CD4-positive, alpha-beta T cell (primary cell): Measurements from ENCODE around the gene TCF12. TPM values are rescaled to one million over a fixed set of nuclear protein-coding genes. Genes with fewer than 3 reads are reported as not detected.

Experiments
- ATAC-seq: fragments of 200-7000 bp; cut with Tn5 transposase; one replicate; pipeline ENCODE4 v1.10.0; 2022; ENCODE audit warnings: mild to moderate bottlenecking; ENCODE audit not compliant: poor library complexity
- CTCF ChIA-PET: fragments of 350-600 bp; sonication (Branson Sonifier 250); formaldehyde crosslinking; loops from one replicate; lab custom pipeline; 2021; ENCODE audit warnings: antibody characterized with exemption, inconsistent platforms; lab: Charles Lee
- POLR2A ChIA-PET: fragments of 350-600 bp; sonication (Branson Sonifier 250); formaldehyde crosslinking; loops from one replicate; lab custom pipeline; 2021; ENCODE audit warnings: antibody characterized with exemption, inconsistent platforms; lab: Charles Lee
- DNase-seq, 14 experiments: peaks; one replicate each; pipeline ENCODE4 v3.0.0-alpha.2; 2013 to 2020; ENCODE audit warnings: mixed read lengths in 2 of 14
- H3K27ac ChIP-seq, 2 donors: one replicate each; pipeline versions ENCODE4 v1.5.1 to v1.7.0; 2013; ENCODE audit warnings: low read length in 2 of 2, low read depth in 1 of 2, mild to moderate bottlenecking in 1 of 2
- H3K27me3 ChIP-seq, 2 experiments: 1 replicate in 1 of 2; 2 replicates in 1 of 2; pipeline versions ENCODE4 v1.6.1 to v1.7.0; 2013; ENCODE audit warnings: low read length in 2 of 2, control low read depth in 1 of 2, mild to moderate bottlenecking in 1 of 2, moderate library complexity in 1 of 2; ENCODE audit not compliant: insufficient read depth in 2 of 2, control insufficient read depth in 1 of 2
- H3K36me3 ChIP-seq: one replicate; pipeline ENCODE4 v1.6.1; 2013; ENCODE audit warnings: low read length, control low read depth; ENCODE audit not compliant: insufficient read depth
- H3K4me1 ChIP-seq: one replicate; pipeline ENCODE4 v1.6.1; 2013; ENCODE audit warnings: low read length, control low read depth; ENCODE audit not compliant: insufficient read depth
- H3K4me3 ChIP-seq: one replicate; pipeline ENCODE4 v1.5.1; 2013; ENCODE audit warnings: mild to moderate bottlenecking, low read length, moderate library complexity
- H3K9me3 ChIP-seq, 2 experiments: 1 replicate in 1 of 2; 2 replicates in 1 of 2; pipeline versions ENCODE4 v1.6.1 to v1.7.0; 2013; ENCODE audit warnings: low read length in 2 of 2, mild to moderate bottlenecking in 2 of 2, control low read depth in 1 of 2, moderate library complexity in 1 of 2; ENCODE audit not compliant: control insufficient read depth in 1 of 2, insufficient read depth in 1 of 2
- H3K27ac Mint-ChIP-seq: one replicate; pipeline ENCODE4 v1.8.0; 2020; ENCODE audit warnings: mixed read lengths
- H3K27me3 Mint-ChIP-seq: one replicate; pipeline ENCODE4 v1.8.0; 2021; ENCODE audit warnings: mixed read lengths
- H3K36me3 Mint-ChIP-seq: one replicate; pipeline ENCODE4 v1.8.0; 2021; ENCODE audit warnings: low read depth, mixed read lengths
- H3K4me1 Mint-ChIP-seq: one replicate; pipeline ENCODE4 v1.8.0; 2021; ENCODE audit warnings: low read depth, mixed read lengths
- H3K4me3 Mint-ChIP-seq: one replicate; pipeline ENCODE4 v1.8.0; 2020; ENCODE audit warnings: mild to moderate bottlenecking, mixed read lengths
- H3K9me3 Mint-ChIP-seq: one replicate; pipeline ENCODE4 v1.8.0; 2020; ENCODE audit warnings: mixed read lengths
- intact Hi-C, 2 experiments: fragments of 100-400 bp; cut with DNase I in 1 of 2; cut with micrococcal nuclease in 1 of 2; formaldehyde crosslinking; loops; one replicate each; pipeline versions ENCODE4 v1.15.1 to v1.9.0; 2023 to 2025; cut with DNase I, micrococcal nuclease
- total RNA-seq, 174 experiments: library from RNA in 2 of 174; stranded (reverse) in 2 of 174; gene quantifications; one replicate each; pipeline ENCODE4 v1.2.3 and lab custom pipeline; 2021 to 2026
- TF ChIP-seq, protein P1 (sequence below): fragments of 200-600 bp; IDR thresholded peaks from one replicate; pipeline ENCODE4 v1.8.0; 2022; ENCODE audit warnings: antibody characterized with exemption, mild to moderate bottlenecking

Gene TCF12
- total RNA-seq, 2 experiments from 2014 or later: 54.0 TPM

GRCh38 chr15:57082054-57082728 is 163.7 kb downstream of the TCF12 start:
- POLR2A ChIA-PET: no interaction called here
- peaks cover 51% of the 10 kb centered on the region for H3K4me1 Mint-ChIP-seq
- ATAC-seq (no peak), DNase-seq (no peak)
- no peak overlapping the region for H3K4me3 Mint-ChIP-seq
- TF ChIP-seq, protein P1, sequence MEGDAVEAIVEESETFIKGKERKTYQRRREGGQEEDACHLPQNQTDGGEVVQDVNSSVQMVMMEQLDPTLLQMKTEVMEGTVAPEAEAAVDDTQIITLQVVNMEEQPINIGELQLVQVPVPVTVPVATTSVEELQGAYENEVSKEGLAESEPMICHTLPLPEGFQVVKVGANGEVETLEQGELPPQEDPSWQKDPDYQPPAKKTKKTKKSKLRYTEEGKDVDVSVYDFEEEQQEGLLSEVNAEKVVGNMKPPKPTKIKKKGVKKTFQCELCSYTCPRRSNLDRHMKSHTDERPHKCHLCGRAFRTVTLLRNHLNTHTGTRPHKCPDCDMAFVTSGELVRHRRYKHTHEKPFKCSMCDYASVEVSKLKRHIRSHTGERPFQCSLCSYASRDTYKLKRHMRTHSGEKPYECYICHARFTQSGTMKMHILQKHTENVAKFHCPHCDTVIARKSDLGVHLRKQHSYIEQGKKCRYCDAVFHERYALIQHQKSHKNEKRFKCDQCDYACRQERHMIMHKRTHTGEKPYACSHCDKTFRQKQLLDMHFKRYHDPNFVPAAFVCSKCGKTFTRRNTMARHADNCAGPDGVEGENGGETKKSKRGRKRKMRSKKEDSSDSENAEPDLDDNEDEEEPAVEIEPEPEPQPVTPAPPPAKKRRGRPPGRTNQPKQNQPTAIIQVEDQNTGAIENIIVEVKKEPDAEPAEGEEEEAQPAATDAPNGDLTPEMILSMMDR: no peak
- H3K9me3 Mint-ChIP-seq: no peaks in the 10 kb centered on the region
- H3K36me3 ChIP-seq: no peaks in the 10 kb centered on the region
- H3K27me3 ChIP-seq: no peaks in the 10 kb centered on the region
- H3K4me3 ChIP-seq: no peak overlapping the region
- no peak overlapping the region for H3K27ac Mint-ChIP-seq
- no peaks in the 10 kb centered on the region for H3K9me3 ChIP-seq
- no peak overlapping the region for H3K27ac ChIP-seq
- peaks cover 4% of the 10 kb centered on the region for H3K4me1 ChIP-seq
- CTCF ChIA-PET: no interaction called here
- H3K27me3 Mint-ChIP-seq: no peaks in the 10 kb centered on the region
- intact Hi-C loops: no loop called here
- no peaks in the 10 kb centered on the region for H3K36me3 Mint-ChIP-seq

DNA sequence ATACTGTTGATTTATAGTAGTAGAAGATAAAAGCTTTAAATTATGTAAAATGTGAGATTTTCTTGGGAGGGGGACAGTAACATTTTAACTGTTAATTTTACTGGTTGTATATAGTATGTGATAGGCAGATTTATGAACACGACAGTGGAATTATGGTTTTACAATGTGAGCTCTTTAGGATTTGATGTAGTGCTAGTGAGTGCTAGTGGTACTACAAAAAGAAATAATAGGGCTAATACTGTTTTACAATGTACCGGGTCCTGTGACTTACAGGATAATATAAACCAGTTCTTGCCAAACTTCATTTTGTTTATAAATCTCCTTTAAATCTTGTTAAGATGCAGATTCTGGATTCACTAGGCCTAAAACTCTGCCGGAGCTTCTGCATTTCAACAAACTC is 165.7 kb downstream of the TCF12 start:
- intact Hi-C loops: no loop called here
- no peaks in the 10 kb centered on the region for H3K36me3 ChIP-seq
- Mint-ChIP-seq H3K4me1 (peaks cover 48% of the 10 kb centered on the region), H3K27ac (no peak overlapping the region), H3K9me3 (no peaks in the 10 kb centered on the region), H3K36me3 (no peaks in the 10 kb centered on the region), H3K4me3 (no peak overlapping the region), H3K27me3 (no peaks in the 10 kb centered on the region)
- no peak overlapping the region for H3K4me3 ChIP-seq
- POLR2A ChIA-PET: interaction anchor here (0.7 kb wide), 1 partner anchor 11 kb away, joined by 3 read pairs; no protein-coding TSS in a partner anchor
- CTCF ChIA-PET: interaction anchor here (1.0 kb wide), 1 partner anchor 30 kb away, joined by 4 read pairs; no protein-coding TSS in a partner anchor
- DNase-seq (no peak), ATAC-seq (no peak)
- H3K4me1 ChIP-seq: peaks cover 4% of the 10 kb centered on the region
- TF ChIP-seq, protein P1: no peak
- no peaks in the 10 kb centered on the region for H3K9me3 ChIP-seq
- no peak overlapping the region for H3K27ac ChIP-seq
- H3K27me3 ChIP-seq: no peaks in the 10 kb centered on the region

DNA sequence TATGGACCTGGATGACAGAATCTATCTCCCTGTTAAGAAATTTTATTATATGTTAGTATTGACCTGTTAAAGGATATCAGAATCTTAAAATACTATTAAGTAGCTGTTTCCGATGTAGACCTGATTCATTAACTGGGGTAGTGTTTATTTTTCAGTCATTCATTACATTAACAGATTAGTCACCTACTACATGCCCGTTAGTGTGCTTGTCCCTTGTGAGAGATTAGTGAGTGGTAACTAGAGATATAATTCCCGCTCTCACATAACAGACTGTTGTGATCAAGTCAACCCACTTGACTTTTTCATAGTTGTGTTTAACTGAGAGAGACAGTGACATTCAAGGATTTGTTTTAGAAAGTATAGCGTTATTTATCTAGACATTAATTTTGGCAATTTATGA is 166.8 kb downstream of the TCF12 start:
- H3K4me1 Mint-ChIP-seq: peaks cover 42% of the 10 kb centered on the region
- peaks cover 2% of the 10 kb centered on the region for H3K36me3 Mint-ChIP-seq
- intact Hi-C loops: no loop called here
- H3K4me3 ChIP-seq: no peak overlapping the region
- CTCF ChIA-PET: interaction anchor here (0.5 to 0.6 kb wide), 2 partner anchors 178 to 925 kb away, joined by 3 read pairs; no protein-coding TSS in a partner anchor
- H3K4me1 ChIP-seq: peaks cover 4% of the 10 kb centered on the region
- no peaks in the 10 kb centered on the region for H3K9me3 ChIP-seq
- POLR2A ChIA-PET: no interaction called here
- TF ChIP-seq, protein P1: no peak
- no peak overlapping the region for H3K4me3 Mint-ChIP-seq
- no peak overlapping the region for H3K27ac Mint-ChIP-seq
- ATAC-seq (no peak), DNase-seq (no peak)
- H3K36me3 ChIP-seq: no peaks in the 10 kb centered on the region
- no peak overlapping the region for H3K27ac ChIP-seq
- no peaks in the 10 kb centered on the region for H3K27me3 ChIP-seq
- no peaks in the 10 kb centered on the region for H3K9me3 Mint-ChIP-seq
- no peaks in the 10 kb centered on the region for H3K27me3 Mint-ChIP-seq
